Activated T-cell treated with anti-CD3 and anti-CD28 coated beads for 24 hours (primary cell): ENCODE measurements around the gene CLIC5.

Source experiments
- DNase-seq: peaks from one replicate; pipeline ENCODE4 v3.0.0-alpha.2; 2020; ENCODE audit warnings: low read depth

CLIC5 gene

DNA sequence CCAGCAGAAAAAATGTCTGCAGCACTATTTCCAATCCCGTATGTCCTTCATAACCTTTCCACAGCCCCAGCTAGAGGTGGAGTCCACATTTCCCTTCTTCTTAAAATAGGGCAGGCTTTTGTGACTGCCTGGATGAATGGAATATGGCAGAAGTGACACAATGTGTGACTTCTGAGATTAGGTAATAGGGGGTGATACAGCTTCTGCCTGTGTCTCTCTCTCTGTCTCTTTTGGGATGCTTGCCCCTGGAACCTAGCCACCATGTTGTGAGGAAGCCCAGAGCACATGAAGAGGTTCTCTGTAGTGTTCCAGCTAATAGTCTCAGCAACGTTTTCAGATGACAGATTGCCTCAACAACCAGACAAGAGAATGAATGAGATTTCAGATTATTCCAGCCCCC is 51.4 kb downstream of the CLIC5 start:
- DNase-seq = no peak

DNA sequence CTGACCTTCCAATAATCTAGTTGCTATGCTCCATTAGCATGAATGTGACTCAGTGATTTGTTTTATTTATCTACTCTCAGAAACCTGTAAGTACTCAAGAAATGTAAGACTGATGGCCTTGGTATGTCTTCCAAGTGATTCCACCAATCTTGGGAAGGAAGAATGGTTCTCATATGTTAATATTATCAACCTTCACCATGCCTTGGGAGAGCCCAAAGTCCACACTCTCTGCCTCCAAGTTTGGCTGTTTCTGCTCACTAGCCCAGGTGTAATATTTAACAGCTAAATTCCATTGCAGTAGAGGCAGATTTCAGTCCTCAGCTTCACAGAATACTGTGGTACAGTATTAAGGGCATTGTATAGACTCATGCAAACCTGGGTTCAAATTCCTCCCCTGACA is 51.8 kb downstream of the CLIC5 start:
- DNase-seq = no peak

DNA sequence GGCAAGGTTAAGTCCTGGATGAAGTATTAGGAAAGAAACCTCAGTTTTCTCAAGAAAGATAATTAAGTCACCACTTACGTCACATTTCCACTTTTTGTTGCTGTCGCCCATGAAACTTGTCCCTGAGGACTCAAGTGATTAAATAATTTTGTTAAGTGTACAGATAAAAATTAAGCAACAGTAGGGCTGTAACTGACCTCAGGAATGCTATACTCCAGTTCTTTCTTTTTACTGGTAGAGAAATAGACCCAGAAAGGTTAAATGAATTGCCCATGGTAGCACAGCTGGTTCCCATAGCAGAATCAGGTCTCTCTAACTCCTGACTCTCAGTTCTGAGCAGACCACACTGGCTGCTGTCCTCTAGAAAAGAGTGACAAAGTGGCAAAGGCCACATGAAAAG is 54.5 kb downstream of the CLIC5 start:
- no peak for DNase-seq

DNA sequence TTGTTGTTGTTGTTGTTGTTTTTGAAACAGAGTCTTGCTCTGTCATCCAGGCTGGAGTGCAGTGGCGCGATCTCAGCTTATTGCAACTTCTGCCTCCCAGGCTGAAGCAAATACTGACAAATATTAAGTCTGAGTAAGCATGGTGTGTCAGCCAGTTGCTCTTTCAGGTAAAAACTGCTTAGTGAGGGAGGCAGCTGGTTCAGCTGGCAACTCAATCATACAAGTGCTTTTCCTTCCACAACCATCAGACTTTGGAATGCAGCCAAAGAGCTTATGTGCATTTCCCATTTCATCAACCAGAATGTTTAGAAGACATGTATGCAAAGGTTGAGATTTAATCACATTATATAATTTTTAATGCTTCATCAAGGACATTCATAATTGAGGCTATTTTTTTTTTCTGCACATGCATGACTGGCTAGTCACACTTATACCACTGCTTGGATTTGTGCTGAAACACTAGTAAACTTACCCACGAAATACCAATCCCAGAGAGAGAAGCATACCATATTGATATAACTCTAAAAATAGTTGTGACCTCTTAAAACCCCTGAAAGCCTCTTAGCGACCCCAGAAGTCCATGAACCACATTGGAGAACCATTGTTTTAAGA is 56.0 kb downstream of the CLIC5 start:
- DNase-seq = no peak

DNA sequence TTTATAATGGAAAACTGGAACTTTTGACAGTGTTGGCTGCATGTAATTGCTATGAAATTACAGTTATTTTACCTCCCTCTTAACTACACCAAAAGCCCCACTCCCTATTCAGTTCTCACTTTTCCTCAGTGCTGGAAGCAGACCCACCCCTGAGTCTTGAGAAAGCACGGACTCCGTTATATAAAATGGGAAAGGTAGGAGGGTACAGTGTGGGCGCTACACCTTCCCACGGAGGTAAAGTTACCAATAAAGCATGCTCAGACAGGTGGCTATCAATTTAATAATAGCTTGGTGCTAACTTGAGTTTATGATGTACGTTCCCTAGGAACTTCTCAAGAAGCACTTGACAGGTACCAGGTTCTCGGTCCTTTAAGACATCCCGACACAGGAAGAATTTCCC is 59.0 kb downstream of the CLIC5 start:
- no peak for DNase-seq

DNA sequence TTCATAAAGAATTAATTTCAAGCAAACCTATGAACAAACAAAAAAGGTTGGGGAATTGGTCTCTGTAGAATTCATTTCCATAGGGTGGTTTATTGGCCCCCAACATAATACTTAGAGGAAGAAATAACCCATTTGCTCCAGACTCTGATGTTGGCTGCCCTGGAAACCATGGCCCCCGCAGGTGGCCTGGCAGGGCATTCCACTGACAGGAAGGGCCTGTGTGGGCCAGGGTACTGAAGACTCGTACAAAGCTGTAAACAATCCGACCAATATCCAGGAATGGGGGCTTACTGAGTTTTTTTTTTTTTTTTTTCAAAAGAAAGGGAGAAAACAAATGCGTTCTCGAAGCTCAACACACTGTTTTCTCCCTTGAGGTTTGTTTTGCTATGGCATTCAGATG is 59.5 kb downstream of the CLIC5 start:
- no peak for DNase-seq

DNA sequence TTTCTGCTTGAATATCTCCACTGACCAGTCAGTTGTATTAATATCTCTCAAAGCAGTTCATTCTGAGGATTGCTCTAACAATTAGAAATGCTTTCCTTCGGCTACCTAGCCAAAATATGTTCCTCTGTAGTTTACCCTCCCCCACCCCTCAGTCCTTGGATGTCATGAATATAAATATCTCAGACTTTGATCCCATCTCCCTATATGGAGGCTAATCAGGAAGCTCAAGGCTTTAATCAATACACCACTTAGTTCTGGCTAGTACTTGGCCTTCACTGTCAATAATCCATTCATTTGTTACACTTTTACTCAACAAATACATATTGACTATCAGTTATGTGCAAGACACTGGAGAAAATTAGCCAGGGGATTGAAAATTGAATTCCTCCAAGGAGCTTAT is 60.1 kb downstream of the CLIC5 start:
- DNase-seq = no peak

DNA sequence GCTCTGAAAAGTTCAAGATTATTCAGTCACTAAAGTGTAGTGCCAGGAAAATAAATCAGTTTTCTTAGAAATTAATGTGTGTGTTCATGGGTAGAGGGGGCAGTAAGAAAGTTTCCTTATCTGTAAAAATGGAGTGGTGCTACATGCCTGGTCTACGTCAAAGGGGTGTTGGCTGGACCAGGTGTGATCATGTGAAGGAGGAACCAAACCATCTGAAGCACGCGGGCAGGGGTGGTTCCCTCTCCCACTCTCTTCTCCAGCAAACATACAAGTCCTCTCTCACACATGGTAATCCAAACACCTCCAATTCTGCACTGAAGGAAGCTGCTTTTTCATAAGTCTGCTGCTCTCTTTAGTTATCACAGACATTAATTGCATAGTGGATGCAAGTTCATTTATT is 63.1 kb downstream of the CLIC5 start:
- no peak for DNase-seq

DNA sequence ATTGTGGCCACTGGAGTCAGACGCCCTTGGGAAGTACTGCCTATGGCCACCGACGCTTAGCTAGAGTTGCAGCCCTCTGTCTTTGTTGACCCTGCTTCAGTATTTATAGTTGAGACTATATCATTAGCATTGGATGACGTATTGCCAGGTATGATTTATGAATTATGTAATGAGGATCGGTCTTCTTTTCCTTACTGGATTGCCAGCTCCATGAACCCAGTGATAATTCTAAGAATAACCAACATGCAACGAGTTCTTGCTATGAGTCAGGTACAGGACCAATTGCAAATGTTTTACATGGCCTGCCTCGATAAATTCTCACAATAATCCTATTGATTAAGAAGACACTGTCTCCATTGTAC is 63.5 kb downstream of the CLIC5 start:
- DNase-seq = no peak

DNA sequence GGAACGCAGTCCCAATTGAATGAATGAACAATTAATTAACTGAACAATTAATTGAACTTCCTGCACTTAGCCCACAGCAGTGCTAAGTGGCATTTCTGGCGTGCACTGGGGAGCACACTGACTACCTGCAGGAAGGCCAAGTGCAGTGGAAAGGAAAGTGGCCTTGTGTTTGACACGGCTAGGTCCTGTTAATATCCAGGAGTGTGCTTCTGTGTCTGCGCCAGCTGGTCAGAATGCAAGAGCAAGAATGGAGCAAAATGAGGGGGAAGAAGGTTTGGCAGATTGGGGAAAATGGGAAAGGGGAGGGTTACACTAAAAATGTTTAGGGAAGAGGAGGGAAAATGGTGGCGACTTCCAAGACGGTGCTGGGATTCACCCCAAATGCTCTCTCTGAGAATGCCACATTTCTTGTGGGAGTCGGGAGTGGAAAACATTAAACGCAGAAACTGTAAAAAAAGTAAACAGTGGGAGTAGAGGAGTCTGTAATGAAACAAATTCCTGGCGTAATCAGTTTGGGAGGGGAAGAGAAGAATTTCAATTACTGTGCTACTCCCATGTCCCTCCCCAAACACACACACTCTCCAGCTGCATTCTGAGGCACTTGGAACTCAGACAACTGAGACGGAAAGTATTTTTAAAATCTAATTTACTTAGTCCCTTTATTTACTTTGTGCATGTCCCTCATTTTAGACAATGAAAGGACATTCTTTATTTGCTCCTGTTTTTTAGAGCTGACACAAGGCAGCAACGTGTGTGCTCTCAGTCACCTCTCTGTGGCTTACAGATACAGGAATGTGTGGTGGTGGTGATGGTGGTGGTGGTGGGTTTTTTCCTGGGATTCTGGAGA is 64.1 kb downstream of the CLIC5 start:
- DNase-seq = no peak

DNA sequence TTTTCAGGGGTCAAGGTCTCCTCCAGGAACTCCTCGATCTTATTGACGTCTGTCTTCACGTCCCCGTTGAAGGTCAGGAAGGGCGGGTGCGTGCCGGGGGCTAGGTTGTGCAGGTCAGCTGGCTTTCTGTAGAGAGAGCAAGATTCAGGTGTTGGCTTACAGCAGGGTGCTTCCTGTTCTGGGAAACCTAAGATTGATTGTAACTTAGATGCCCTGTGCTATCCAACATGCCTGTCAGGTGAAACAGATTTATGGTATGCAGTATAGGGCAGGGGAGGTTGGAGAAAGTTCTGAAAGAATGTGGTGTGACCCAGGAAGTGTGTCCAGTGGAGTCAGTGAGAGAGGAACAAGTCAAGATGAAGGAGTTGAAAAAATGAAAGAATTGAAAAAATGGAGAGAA is 66.4 kb downstream of the CLIC5 start:
- no peak for DNase-seq

DNA sequence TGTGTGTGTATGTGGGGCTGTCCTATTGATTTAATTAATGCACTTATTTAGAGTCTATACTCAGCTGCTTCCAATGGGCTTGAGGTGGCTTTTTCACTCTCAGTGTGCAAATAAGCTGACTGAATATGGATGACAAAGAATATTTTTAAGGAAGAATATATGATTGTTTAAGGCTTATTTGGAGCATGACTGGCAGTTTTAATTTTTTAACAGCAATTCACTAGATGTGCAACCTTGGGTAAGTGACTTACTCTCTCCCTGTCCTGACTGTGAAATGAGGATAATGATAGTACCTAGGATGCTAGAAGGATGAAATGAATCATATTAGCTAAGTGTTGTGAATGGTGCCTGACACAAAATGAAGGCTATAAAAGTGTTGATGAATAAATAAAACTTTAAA is 67.9 kb downstream of the CLIC5 start:
- DNase-seq = no peak

DNA sequence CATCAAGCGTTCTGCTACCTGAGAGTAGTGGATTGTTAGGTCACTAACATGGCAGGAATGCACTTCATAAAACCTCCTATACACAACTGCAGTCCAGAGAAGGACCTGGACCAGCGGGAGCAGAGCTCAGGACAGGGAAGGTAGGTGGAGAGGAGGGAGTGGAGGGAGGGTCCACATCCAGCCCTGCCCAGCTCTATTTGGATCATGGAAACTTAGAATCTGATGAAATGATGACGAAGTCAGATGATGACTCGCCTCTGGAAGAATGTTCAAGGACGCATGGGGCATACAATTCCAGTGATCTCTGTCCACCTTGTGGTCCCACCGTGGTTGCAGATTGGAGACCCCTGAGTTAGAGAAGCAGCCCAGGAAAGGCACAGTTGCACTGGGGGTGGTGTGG is 68.8 kb downstream of the CLIC5 start:
- DNase-seq = no peak

DNA sequence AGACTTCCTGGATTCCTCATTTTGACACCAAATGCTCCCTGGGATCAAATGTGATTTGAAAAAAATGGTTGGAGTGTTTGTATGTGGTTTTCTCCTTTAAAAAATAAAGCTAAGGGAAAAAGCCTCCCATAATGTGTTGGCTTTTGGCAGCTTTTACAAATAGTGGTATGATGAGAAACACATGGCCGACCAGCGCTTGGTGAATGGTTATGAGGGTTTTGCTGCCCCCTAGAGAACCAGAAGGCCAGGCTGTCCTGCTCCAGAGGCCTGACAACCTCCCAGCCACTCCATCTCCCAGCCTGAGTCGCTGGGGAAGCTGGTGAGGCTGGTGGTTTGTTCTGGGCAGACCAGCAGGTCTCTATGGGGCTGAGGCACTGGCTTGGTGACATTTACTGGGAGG is 69.3 kb downstream of the CLIC5 start:
- no peak for DNase-seq

DNA sequence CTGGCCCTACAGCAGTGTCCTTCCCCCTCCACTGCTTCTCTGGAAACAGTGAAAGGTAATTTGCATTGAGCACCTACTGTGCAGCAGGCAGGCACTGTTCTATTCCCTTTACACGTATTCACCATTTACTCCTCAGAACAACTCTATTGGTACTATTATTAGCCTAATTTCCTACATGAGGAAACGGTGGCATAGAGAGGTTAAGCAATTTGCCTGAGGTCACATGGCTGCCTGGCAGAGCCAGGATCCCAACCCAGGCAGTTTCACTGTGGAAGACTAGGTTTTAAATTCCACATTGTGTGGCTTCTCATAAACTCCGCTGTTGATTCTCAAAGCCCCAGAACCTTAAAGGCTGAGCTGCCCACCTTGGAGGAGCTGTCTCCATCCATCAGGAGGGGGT is 72.7 kb downstream of the CLIC5 start:
- no peak for DNase-seq

DNA sequence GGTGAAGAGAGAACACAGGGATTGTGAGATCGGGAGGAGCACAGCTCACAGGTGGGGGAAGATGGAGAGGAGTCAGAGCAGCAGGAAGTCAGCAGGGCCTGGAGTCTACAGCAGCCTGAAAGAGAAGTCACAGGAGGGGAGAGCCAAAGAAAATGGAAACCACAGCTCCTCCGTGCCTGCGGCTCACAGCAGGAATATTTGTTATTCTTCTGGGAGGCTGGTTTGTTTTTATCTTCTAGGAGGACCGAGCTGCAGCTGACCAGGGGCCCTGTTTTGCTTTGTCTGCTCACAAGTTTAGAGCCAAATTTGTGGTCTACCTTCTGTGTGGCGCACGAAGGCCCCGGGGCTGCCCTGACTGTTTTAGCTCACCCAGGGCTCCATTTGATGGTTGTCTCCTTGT is 81.8 kb downstream of the CLIC5 start:
- DNase-seq = no peak

DNA sequence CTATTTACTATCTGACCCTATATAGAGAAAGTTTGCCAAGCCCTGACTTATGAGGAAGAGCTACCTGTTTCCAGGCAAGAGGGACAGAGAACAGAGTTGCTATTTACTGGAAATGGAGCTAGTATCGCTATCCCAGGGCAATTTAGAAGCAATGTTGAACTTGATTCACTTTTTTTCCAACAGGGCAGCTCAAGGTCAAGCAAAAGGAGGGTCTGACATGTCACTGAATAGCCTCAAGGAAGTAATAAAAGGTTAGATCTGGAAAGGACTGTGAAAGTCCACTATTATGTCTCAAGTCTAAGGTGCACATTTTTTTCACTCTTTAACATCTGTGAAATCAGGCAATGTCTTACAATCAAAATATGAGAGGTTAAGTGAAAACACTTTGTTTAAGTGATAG is 84.4 kb downstream of the CLIC5 start:
- DNase-seq = no peak

DNA sequence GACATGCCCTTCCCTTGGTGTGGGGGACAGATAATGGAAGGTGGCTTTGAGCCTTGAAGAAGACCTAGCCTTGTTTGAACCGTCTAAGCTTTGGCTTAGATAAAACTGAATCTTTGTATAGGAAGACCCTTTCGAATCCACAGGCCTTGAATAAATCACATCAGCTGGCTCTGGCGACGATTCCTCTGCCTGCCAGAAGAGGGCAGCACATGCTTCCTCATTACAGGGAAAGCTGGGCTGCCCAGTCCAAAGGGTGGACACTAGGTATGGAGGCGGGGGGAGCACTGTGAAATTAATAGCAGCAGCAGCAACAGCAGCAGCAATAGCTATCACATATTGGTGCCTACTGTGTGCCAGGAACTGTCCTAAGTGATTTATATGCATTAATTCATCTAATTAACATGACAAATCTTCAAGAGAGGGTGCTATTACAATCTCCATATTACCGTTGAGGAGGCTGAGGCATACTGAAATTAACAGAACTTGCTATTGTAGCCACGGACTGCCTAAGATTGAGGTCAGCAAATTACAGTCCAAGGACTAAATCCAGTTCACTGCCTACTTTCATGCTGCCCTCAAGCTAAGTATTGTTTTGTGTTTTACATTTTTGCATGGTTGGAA is 85.1 kb downstream of the CLIC5 start:
- peak; percentile 46 for DNase-seq

DNA sequence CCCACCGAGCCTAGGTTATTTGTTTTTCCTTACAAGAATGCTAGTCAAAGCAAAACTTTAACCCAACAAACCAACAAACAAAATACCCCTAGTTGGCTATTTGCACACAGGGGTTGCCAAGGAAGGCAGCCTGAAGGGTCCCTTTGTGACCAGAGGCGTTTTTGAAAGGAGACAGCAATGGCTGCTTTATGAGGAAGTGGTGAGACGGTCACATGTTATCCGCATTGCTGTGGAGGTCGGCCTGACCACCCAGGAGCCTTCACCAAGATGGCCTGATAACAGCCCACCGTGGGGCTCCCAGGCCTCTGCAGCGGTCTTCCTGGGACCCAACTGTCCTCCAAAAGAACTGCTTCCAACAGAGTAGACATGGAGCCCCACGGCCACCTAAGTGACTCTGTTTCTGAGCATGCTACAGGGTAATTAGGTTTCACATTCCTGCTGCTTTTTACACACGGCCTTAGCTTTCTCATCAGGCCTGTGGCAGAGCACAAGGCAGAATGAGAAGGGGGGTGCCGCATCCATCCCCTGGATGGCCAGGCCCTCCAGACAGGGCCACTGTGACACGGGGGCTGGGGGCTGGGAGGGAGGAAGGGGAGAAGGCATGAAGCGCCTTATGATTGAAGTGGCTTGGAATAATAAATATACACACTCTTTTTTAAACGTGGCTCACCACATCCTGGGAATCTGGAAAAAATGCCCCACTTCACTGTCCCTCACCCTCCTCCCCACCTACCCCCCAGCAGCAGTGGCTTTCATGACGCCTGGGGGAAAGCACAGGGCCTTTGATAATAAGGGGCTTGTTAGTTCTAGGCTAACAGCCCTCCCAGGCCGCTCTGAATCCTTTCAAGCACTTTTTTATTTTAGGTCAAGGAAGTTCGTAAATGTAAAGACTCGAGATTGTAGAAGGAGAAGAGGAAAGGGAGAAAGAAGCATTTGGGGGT is 86.0 kb downstream of the CLIC5 start:
- no peak for DNase-seq

DNA sequence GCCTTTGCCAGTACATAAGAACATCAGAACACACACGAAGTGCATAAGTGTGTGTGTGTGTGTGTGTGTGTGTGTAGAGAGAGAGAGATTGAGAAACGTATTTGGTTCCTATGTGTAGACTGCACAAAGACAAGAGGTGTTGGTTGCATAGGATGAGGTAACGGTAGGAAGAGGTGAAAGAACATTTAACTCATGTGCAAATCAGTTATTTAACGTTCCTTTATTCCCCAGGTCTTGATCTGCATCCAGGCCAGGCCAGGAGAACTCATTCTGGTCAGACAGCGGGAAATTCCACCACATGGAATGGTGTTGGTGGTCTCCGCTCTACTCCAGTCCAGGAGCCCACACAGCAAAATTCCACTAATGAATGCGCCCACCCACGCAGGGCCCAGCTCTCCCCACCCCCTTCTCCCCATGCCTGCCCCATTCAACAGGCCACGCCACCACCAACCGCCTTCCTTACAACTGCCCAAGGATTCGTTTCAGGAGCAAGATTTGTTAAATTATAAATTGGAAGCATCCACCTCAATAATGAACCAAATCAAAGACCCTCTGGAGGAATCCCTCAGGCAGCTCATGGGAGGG is 86.8 kb downstream of the CLIC5 start:
- no peak for DNase-seq

DNA sequence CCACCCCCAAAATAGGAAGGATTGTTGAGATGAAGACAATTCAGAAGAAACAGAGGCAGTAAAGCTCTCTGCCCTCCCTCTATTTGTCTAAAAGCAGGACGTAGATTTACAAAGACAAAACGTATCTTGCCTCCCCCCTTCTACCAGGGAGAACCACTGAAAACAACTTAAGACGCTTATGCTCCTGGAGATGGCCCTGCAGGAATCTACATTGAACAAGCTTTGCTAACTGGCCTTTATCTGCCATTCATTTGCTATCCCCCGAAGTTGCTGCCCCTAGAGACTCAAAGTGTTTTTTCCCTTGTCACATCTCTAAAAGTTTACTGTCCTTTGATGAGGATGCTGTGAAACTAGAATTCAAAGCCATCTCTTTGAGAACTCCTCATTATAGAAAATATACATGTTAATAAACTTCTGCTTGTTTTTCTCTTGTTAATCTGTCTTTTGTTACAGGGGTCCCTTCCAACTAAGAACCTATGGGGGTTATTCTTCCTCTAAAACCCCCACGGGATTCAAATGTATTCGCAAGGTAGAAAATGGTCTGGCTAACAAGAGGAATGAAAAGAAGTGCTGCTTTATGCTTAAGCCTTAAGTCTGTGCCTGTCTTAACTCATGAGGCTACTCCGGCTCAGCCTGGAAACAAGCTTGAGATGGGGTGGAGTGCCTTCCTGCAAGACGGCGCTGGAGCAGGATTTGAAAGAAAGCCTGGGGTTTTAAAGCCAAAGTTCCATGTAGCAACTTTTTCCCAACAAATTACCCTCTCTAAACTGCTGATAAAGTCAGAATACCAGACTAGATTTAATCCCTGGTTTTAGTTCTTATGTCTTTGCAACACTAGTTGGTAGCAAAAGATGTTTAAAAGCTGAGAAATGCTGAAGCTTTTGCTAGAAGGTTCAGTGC is 88.0 kb downstream of the CLIC5 start:
- no peak for DNase-seq
